Activated naive CD8-positive, alpha-beta T cell treated with anti-CD3 and anti-CD28 coated beads for 36 hours (primary cell): Measurements from ENCODE around the gene MYADML2. TPM values are rescaled to one million over a fixed set of nuclear protein-coding genes. Genes with fewer than 3 reads are reported as not detected.

Source experiments
- DNase-seq: peaks from one replicate; pipeline ENCODE4 v3.0.0; 2021
- H3K27ac Mint-ChIP-seq: one replicate; pipeline ENCODE4 v1.8.0; 2022; ENCODE audit warnings: mild to moderate bottlenecking, moderate library complexity, mixed read lengths
- H3K27me3 Mint-ChIP-seq: one replicate; pipeline ENCODE4 v1.8.0; 2022; ENCODE audit warnings: mild to moderate bottlenecking, mixed read lengths
- H3K36me3 Mint-ChIP-seq: one replicate; pipeline ENCODE4 v1.8.0; 2021; ENCODE audit warnings: mild to moderate bottlenecking, mixed read lengths
- H3K4me1 Mint-ChIP-seq: one replicate; pipeline ENCODE4 v1.8.0; 2021; ENCODE audit warnings: mixed read lengths
- H3K4me3 Mint-ChIP-seq: one replicate; pipeline ENCODE4 v1.8.0; 2022; ENCODE audit warnings: mild to moderate bottlenecking, moderate library complexity, mixed read lengths
- H3K9me3 Mint-ChIP-seq: one replicate; pipeline ENCODE4 v1.8.0; 2022; ENCODE audit warnings: mixed read lengths
- total RNA-seq, 2 experiments: library from RNA; stranded (reverse); gene quantifications; one replicate each; pipeline ENCODE4 v1.2.3, GENCODE V29; 2021

Gene MYADML2
- total RNA-seq, 2 experiments from 2014 or later = not detected

DNA sequence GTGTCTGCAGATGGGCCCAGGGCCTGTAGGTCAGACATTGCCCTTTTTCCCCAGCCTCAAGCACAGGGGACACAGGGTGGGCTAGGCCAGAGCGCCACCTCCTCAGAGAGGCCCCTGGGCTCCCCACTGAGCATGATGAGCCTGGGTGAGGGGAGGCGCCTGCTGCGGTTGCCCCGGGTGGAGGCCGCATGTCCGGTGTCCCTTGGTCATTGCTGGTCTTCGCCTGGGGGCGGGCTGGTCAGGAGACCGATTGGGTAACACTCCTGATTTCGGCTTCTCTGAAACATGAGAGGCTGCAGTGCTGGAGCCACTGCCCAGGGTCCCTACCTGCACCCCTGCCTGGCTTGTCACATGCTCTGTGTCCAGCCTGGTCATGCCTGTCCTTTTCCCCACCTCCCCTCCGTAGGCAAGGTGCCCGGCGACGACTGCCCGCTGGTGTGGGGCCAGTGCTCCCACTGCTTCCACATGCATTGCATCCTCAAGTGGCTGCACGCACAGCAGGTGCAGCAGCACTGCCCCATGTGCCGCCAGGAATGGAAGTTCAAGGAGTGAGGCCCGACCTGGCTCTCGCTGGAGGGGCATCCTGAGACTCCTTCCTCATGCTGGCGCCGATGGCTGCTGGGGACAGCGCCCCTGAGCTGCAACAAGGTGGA lies 47.4 kb downstream of the MYADML2 start:
- H3K4me3 Mint-ChIP-seq = no peak overlapping the region

DNA sequence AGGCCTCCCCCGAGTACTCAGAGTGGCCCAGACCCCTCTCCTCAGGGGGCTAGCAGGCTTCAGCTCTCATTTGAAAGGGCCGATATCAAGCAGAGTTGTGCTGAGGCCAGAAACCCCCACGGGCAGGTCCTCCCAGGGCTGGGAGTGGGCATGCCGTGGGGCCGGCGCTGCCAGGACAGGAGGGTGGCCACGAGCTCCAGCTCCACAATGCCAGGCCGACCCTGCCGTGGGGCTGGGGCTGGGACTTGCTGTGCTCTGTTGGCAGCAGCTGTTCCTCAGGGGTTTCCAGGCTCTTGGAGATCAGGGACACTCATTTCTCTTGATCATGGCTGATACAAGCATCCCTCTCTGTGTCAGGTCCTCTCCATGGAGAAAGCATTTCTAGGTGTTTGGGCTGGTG lies 48.1 kb downstream of the MYADML2 start:
- peaks cover 20% of the 10 kb centered on the region for H3K36me3 Mint-ChIP-seq
- H3K4me1 Mint-ChIP-seq = peaks cover 2% of the 10 kb centered on the region
- no peaks in the 10 kb centered on the region for H3K9me3 Mint-ChIP-seq
- H3K27ac Mint-ChIP-seq = no peak overlapping the region
- DNase-seq = no peak
- no peak overlapping the region for H3K4me3 Mint-ChIP-seq
- peaks cover 9% of the 10 kb centered on the region for H3K27me3 Mint-ChIP-seq

More for the DNA sequence above, 47.4 kb downstream of the MYADML2 start:
- H3K36me3 Mint-ChIP-seq = peaks cover 20% of the 10 kb centered on the region
- DNase-seq = no peak
- H3K27me3 Mint-ChIP-seq = peaks cover 9% of the 10 kb centered on the region
- no peak overlapping the region for H3K27ac Mint-ChIP-seq
- H3K9me3 Mint-ChIP-seq = no peaks in the 10 kb centered on the region
- H3K4me1 Mint-ChIP-seq = peaks cover 2% of the 10 kb centered on the region

DNA sequence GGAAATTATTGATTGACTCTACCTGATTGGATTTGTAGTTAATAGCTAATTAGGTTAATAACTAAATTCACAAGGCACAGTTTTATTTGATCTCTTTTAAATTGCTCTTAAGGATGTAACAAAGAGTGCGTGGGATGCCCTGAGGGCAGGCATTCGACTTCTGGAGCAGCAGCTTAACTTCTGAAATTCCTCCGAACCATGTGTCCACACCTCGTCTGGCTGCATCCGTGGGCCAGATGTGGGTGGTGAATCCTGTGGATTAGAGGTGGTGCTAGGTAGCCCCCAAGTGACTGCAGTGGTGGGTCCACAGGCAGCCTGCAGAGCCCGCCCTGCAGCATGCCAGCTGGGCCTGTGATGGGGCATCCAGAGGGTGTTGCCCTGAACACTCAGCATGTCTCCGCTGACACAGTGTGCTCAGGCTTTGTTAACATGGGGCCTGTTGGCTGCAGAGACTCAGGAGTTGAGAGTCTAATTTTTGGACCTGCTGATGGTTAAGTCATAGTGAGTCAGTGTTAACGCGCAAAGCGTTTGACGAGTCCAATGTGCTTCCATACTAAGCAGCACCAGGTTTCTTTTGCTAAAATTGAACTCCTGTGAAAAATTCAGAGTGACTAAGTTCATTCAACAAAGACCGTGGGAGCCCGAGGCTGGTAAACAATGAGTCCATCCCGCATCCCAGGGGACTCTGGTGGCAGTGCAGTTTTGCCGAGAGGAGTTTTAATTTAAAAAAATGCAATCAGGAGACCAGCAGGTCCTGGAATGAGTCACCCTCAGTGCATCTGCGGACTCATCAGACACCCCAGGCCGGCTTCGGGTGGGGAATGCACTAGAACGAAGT lies 48.8 kb downstream of the MYADML2 start:
- H3K4me1 Mint-ChIP-seq = peaks cover 5% of the 10 kb centered on the region
- H3K36me3 Mint-ChIP-seq = peaks cover 20% of the 10 kb centered on the region
- DNase-seq = no peak
- H3K4me3 Mint-ChIP-seq = no peak overlapping the region
- peaks cover 9% of the 10 kb centered on the region for H3K27me3 Mint-ChIP-seq
- H3K27ac Mint-ChIP-seq = no peak overlapping the region
- no peaks in the 10 kb centered on the region for H3K9me3 Mint-ChIP-seq

DNA sequence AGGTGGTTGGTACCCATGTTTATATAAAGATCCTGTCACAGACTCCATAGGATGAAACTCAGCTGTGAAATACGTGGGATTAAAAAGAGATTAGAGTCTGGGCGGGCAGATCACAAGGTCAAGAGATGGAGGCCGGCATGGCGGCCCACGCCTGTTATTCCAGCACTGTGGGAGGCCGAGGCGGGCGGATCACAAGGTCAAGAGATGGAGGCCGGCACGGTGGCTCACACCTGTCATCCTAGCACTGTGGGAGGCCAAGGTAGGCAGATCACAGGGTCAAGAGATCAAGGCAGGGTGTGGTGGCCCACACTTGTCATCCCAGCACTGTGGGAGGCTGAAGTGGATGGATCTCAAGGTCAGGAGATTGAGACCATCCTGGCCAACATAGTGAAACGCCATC lies 51.6 kb downstream of the MYADML2 start:
- H3K4me3 Mint-ChIP-seq = no peak overlapping the region
- peaks cover 24% of the 10 kb centered on the region for H3K36me3 Mint-ChIP-seq
- H3K27ac Mint-ChIP-seq = no peak overlapping the region
- DNase-seq = no peak
- no peaks in the 10 kb centered on the region for H3K27me3 Mint-ChIP-seq
- peaks cover 8% of the 10 kb centered on the region for H3K4me1 Mint-ChIP-seq
- no peaks in the 10 kb centered on the region for H3K9me3 Mint-ChIP-seq

DNA sequence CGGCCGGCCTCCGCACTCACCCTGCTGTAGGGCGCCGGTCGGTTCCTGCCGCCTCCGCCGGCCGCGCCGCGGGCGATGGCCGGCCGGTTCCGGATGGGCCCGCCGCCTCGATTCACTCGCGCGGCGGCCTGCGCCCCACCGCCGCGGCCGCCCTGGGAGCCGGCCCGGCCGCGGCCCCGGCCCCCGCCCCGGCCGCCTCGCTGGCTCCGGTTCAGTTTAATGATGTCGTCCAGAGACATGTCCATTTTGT lies 55.8 kb downstream of the MYADML2 start:
- Mint-ChIP-seq H3K4me1 (peaks cover 19% of the 10 kb centered on the region), H3K9me3 (no peaks in the 10 kb centered on the region), H3K4me3 (peak overlapping the region; percentile 95), H3K27me3 (no peaks in the 10 kb centered on the region), H3K36me3 (peaks cover 45% of the 10 kb centered on the region), H3K27ac (peak overlapping the region; percentile 98)
- no peak for DNase-seq

DNA sequence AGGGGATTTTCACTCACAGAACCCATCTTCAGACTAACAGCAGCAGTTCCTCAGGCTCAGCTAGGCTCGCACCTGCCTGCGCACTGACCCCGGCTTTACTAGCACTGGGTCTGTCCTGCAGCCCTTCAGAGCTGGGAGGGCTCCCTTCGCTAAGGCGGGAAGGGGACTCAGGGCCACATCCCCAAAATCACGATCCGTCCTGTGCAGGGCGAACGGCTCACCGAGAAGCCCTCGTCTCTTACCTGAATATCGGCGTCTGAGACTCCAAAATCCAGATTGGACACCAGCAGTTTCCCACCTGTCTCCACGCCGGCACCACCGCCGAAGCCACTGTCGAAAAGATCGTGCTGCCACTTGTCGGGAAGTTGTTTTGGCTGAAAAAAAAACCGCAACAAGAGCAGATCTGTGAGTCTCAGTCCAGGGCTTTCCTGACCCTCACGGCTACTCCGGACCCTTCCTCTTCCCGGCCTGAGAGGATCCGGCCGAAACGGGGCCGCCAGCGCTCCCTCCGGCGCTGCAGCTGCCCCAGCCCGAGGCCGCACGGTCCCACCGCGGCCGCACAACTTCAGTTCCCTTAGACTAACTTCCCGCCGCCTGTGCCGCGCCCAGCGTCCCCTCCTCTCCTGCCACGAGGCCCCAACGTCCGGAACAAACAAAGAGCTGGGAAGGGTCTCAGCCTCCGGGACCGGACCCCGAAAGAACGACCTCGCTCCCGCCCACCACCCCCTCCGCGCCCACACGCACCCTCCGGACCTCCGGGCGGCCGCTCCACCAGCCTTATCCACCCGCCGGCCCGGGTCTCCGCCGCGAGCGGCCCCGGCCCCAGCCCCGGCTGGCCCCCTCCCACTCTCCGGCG lies 56.4 kb downstream of the MYADML2 start:
- peaks cover 46% of the 10 kb centered on the region for H3K36me3 Mint-ChIP-seq
- H3K4me3 Mint-ChIP-seq = peak overlapping the region; percentile 88
- H3K9me3 Mint-ChIP-seq = no peaks in the 10 kb centered on the region
- H3K27me3 Mint-ChIP-seq = no peaks in the 10 kb centered on the region
- peaks cover 19% of the 10 kb centered on the region for H3K4me1 Mint-ChIP-seq
- peak overlapping the region; percentile 93 for H3K27ac Mint-ChIP-seq
- DNase-seq = peak; percentile 28

Other genes starting within 250 kb of the MYADML2 start
- 100 to 1,000 TPM; 211 to 227 TPM for gene MRPL12, start 243.9 kb downstream of the MYADML2 start, total RNA-seq
- 10 to 100 TPM; 41.0 to 43.4 TPM for gene SLC25A10, start 234.9 kb downstream of the MYADML2 start, total RNA-seq
- gene GCGR, start 143.1 kb downstream of the MYADML2 start, total RNA-seq = not detected
- 10 to 100 TPM; 45.4 to 48.4 TPM for gene MCRIP1, start 113.9 kb downstream of the MYADML2 start, total RNA-seq
- gene PPP1R27, start 112.2 kb downstream of the MYADML2 start, total RNA-seq = not detected
- 100 to 1,000 TPM; 395 to 405 TPM for gene P4HB, start 86.7 kb downstream of the MYADML2 start, total RNA-seq
- gene ARHGDIA, start 75.9 kb downstream of the MYADML2 start, total RNA-seq = 100 to 1,000 TPM; 556 to 594 TPM
- gene ALYREF, start 55.6 kb downstream of the MYADML2 start, total RNA-seq = 100 to 1,000 TPM; 306 to 311 TPM
- 100 to 1,000 TPM; 119 to 126 TPM for gene ANAPC11, start 55.5 kb downstream of the MYADML2 start, total RNA-seq
- under 1 TPM in 1 of 2 experiments, not detected in 1; 0.47 TPM for gene NPB, start 45.0 kb downstream of the MYADML2 start, total RNA-seq
- 10 to 100 TPM; 20.8 to 21.4 TPM for gene PCYT2, start 35.8 kb downstream of the MYADML2 start, total RNA-seq
- 10 to 100 TPM; 27.3 to 30.1 TPM for gene SIRT7, start 29.1 kb downstream of the MYADML2 start, total RNA-seq
- gene MAFG, start 19.5 kb downstream of the MYADML2 start, total RNA-seq = 10 to 100 TPM; 18.4 to 19.2 TPM
- 100 to 1,000 TPM; 158 to 169 TPM for gene PYCR1, start 9.9 kb downstream of the MYADML2 start, total RNA-seq
- under 1 TPM; 0.19 to 0.36 TPM for gene NOTUM, start 14.0 kb upstream of the MYADML2 start, total RNA-seq
- gene ASPSCR1, start 30.4 kb upstream of the MYADML2 start, total RNA-seq = 10 to 100 TPM; 21.7 to 22.5 TPM
- gene CENPX, start 75.6 kb upstream of the MYADML2 start, total RNA-seq = 100 to 1,000 TPM; 119 to 131 TPM
- gene LRRC45, start 76.1 kb upstream of the MYADML2 start, total RNA-seq = 10 to 100 TPM; 16.5 to 17.3 TPM
- gene RAC3, start 84.4 kb upstream of the MYADML2 start, total RNA-seq = 1 to 10 TPM; 4.7 to 5.1 TPM
- gene DCXR, start 90.5 kb upstream of the MYADML2 start, total RNA-seq = 100 to 1,000 TPM in 1 of 2 experiments, 10 to 100 TPM in 1; 93.3 to 104 TPM
- gene RFNG, start 104.6 kb upstream of the MYADML2 start, total RNA-seq = 10 to 100 TPM; 13.9 to 14.5 TPM
- 100 to 1,000 TPM in 1 of 2 experiments, 10 to 100 TPM in 1; 94.2 to 103 TPM for gene GPS1, start 104.7 kb upstream of the MYADML2 start, total RNA-seq
- 100 to 1,000 TPM; 175 to 190 TPM for gene DUS1L, start 118.6 kb upstream of the MYADML2 start, total RNA-seq
- 100 to 1,000 TPM; 282 to 287 TPM for gene FASN, start 151.0 kb upstream of the MYADML2 start, total RNA-seq